GM10266 (cell line): Measurements from ENCODE around the gene SCRT2.

Source experiments
- DNase-seq: peaks from one replicate; pipeline ENCODE4 v3.0.0; 2012; ENCODE audit errors: extremely low spot score
- CTCF ChIP-seq: IDR thresholded peaks from 2 replicates; pipeline ENCODE4 v1.5.1; 2012; ENCODE audit warnings: mild to moderate bottlenecking, low read depth; ENCODE audit not compliant: control insufficient read depth, insufficient read depth; ENCODE audit errors: missing control alignments

Gene SCRT2

GRCh38 chr20:651713-652614, 23.6 kb downstream of the SCRT2 start:
- no peak for TF ChIP-seq CTCF
- DNase-seq, result no peak

GRCh38 chr20:650954-651353, 24.6 kb downstream of the SCRT2 start:
- DNase-seq, result no peak
- no peak for TF ChIP-seq CTCF

GRCh38 chr20:650281-650680, 25.3 kb downstream of the SCRT2 start:
- no peak for DNase-seq
- no peak for TF ChIP-seq CTCF

- TF ChIP-seq CTCF, result no peak
- DNase-seq, result no peak
Measured at GRCh38 chr20:647479-648019, 28.1 kb downstream of the SCRT2 start.

GRCh38 chr20:646868-647233, 28.8 kb downstream of the SCRT2 start:
- TF ChIP-seq CTCF, result no peak

GRCh38 chr20:646107-646867, 29.3 kb downstream of the SCRT2 start:
- no peak for TF ChIP-seq CTCF
- DNase-seq, result no peak

More at GRCh38 chr20:646868-647233, 28.8 kb downstream of the SCRT2 start:
- no peak for DNase-seq
